ENCODE measurements around the gene ITGB8.

GRCh38 chr7:20346577-20346976, 15.9 kb downstream of the ITGB8 start:
- no peak for TF ChIP-seq CTCF (conservative IDR thresholded peaks at IDR 0.05; ENCODE audit: low read depth, low read length)
- TF ChIP-seq POLR2A (IDR thresholded peaks at IDR 0.05; ENCODE audit: low read depth, low read length), result no peak
- TF ChIP-seq SMC3 (IDR thresholded peaks at IDR 0.05; ENCODE audit: low read depth, low read length), result no peak
- no peak for TF ChIP-seq MAZ (IDR thresholded peaks at IDR 0.05; ENCODE audit: borderline replicate concordance, low read depth, low read length)
- TF ChIP-seq MAFK (IDR thresholded peaks at IDR 0.05; ENCODE audit: low read depth, low read length), result no peak
- TF ChIP-seq USF2 (IDR thresholded peaks at IDR 0.05; ENCODE audit: low read depth, low read length), result no peak
- no peak for TF ChIP-seq FOS (IDR thresholded peaks at IDR 0.05; ENCODE audit: low read depth, low read length)
- TF ChIP-seq, protein P1, sequence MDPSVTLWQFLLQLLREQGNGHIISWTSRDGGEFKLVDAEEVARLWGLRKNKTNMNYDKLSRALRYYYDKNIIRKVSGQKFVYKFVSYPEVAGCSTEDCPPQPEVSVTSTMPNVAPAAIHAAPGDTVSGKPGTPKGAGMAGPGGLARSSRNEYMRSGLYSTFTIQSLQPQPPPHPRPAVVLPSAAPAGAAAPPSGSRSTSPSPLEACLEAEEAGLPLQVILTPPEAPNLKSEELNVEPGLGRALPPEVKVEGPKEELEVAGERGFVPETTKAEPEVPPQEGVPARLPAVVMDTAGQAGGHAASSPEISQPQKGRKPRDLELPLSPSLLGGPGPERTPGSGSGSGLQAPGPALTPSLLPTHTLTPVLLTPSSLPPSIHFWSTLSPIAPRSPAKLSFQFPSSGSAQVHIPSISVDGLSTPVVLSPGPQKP (IDR thresholded peaks at IDR 0.05; ENCODE audit: borderline replicate concordance, low read depth, low read length), result no peak

Measured in IMR-90 (cell line).